Globus pallidus (tissue), 1 donor: ENCODE results near the gene POU3F3.

Experiments used
- DNase-seq: peaks from one replicate; pipeline ENCODE4 v3.0.0-alpha.2; 2015; ENCODE audit warnings: low spot score

POU3F3 gene

DNA sequence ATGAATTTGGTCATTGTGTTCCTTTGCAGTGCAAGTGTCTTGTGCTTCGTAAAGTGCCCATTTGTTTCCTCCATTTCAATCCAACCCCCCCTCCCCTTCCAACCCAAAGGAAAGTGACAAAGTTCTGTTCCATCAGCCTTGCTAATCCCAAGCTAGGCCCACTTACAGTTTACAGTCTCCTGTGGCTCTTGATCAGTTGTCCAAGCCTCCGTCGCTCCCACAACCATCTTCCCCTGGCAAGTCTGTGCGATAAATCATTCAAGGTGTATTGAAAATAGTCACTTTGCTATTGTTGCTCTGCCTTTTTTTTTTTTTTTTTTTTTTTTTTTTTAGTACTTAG is 6.5 kb downstream of the POU3F3 start:
- DNase-seq: peak; percentile 91

DNA sequence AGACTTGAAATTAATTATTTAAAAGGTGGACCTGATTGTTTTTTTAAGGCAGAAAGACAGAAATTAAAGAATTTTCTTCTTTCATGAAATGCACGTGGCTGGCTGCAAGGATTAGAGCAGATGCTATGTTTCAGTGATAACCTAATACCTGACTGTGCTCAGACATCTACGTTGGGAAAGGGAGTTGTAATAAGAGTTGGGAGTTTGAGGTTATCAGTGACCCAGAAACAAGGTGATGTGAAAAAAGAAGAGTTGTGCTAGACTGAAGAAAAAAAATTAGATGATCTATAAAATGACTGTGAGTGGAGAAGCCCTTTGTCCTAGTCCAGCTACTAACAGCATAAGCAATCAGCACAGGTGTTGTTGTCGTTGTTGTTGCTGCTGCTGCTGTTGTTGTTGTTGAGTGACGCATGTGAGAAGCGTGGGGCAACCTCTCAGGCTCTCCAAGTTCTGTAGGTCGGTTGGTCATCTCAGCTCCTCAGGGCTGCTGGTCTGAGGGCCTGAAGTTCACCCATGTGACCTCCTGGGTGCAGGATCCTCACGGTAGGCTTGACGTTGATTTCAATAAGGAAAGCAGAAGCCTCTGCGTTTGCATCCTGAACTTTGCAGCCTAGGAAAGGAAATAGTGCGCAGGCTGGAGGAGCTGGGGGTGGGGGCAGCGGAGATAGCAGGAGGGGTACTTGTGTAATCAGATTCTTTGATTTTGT is 7.6 kb downstream of the POU3F3 start:
- DNase-seq: peak; percentile 71

DNA sequence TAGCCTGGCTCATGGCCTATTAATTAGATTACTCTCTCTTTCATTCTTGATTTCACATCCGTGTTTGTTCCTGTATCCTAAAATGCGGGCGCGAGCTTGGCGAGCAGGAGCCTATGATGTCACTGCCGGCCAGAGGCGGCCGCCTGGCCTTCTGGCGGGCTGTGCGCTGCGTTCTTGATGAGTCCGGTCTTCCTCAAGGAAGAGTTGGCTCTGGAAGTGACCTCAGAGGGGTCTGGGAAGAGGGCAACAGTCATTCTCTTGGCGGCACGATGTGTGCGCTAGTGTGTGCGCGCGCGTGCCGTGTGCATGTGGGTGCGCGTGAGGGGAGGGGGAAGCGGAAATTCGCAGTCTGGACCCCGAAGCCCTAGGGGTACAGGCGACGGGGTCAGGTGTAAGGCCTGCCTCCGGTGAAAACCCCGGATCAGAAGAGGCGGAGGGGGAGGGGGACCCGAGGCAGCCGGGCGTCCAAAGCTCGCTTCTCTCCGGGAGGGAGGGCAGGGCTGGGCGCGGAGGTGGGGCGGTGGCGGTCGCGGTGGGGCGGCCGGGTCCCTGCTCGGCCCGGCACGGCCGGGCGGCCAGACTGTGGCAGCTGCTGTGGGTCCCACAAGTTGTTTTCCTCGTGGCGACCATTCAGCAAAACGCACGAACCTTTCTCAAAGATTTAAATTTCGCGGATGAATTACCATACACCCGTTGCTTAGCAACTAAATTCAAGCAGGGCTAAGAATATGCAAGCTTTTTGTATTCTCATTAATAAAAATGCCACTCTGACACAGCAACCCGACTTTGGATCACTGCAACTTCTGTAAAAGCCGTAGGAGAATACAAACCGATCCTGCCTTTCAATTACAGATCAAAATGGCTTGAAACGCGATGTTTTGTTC is 8.4 kb downstream of the POU3F3 start:
- peak; percentile 82 for DNase-seq

DNA sequence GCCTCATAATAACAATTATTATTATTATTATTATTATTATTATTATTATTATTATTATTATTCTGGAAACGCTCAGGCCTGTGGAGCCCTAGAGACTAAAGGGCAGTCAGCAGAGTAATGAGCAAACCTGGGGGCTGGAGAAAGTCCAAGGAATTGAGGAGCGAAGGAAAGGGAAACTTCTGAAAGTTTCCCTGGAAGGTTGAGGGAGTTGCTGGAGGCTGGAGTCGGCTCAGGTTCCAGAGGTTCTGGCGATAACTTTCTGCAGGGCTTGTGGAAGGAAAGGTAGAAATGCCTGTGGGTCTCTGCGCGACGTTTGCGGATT is 9.2 kb downstream of the POU3F3 start:
- DNase-seq: peak; percentile 31

DNA sequence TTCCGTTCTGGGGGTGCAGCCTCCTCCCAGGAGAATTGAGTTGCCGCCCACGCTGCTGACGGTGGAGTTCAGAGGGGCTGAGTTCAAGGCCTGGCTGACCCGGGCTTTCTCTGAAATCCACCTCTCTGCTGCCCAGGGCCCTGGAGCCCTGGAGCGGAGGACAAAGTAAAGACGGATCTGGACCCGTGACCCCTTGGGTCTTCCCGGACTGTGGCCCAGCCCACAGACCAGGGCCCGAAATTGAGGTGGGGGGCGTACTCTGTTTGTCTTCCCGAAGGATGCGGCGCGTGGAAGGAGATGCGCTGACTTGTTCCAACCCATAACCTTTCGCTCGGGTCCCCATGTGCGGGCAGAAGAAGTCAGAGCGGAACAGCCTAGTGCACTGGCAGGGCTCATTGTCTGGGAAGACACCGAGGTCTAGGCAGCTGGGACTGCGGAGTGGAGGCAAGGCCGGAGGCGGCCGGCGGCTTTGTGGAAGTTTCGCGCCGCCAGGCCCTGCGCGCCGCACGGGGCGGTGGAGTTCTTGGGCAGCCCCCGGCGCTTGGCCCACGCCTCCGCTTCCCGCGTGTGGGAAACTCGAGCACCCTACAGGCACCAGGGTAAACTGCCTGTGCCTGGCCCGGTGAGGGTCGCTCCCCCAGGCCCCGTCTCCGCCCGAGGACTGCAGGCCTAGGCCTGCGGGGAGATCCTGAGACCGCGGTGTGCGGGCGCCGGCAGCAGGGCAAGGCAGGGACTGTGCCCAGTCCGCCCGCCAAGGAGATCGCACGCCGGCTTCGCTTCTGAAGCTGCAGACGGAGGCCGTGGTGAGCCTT is 9.8 kb downstream of the POU3F3 start:
- DNase-seq: peak; percentile 49

DNA sequence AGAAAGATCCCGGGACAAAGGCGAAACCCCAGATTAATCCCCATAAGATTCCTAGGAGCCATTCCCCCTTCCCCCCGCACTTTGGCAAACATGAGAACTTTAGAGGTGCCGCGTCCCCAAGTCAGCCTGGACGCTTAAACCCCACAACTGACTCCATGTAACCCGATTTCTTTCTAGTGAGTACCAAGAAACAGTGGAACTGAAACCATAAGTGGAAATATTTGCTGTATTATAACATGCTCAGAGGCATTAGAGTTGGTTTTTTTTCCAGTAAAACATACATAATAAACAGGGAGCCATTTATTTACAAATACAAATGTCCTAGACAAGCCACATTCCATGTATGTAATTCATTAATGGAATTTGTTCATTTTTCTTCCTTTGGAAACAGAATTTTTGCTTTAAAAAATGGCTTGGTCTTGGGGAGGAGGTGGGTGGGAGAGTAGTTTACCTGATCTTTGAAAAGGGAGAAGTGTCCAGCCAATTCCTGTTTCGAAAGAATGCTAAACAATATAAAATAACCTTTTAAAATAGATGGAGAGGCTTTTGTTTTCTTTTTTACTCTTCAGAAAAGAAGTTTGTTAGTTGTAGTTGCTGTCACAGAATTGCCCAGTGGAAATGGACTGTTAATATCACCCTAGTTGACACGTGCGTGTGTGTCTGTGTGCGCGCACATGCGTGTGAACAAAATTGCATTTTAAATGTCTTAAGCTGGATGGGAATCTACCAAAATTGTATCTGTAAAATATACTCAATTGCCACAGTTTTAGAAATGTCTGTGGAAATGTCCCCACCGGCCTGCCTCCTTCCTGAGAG is 10.6 kb downstream of the POU3F3 start:
- peak; percentile 40 for DNase-seq

DNA sequence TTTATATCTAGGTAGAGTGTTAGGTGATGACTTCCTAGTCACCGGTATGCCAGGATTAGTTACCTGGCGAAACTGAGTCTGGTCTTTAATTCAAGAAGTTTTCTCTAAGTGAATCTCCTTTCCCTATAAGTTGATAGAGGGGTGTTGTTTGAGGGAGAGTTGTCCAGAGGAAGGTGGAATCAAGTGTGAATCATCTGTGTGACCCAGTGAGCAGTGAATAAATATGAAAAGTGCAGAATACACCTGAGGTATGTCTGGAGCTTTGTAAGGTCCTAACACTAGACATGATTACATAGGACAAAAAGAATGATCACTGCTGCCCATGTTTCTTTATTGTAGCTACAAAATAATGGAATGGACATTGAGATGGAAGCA is 11.2 kb downstream of the POU3F3 start:
- DNase-seq: peak; percentile 4

DNA sequence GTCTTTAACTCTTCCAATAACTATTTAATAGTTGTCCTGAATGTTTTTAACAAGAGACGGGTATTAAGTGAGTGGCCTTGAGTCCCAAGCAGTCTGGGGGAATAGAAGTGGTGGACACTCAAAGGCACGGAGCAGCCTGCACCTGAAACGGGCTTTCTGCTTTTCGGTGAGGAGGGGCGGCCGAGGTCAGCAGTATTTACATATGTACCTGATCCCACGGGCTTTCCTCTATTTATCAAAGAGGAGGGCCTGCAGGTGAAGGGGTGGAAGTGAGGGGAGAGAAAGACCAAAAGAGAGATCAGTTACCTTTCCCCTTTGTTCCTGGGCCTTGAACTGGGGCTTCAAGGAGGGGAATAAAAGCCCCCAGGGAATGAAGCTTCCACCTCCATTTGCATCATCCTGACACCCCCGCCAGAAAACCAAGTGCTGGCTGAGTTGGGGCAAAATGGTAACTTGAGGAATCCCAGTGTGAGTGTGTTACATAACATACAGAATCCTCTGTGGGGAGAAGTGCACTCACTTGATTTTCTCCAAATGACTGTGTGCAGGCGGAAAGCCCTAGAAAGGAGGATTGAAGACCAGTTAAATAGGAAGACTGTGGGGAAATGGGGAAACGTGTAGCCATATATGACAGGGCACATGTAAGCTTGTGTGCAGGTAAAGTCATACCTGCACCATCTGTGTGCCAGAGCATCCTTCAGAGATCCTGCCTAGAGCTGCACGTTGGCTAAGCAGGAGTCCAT is 12.4 kb downstream of the POU3F3 start:
- peak; percentile 24 for DNase-seq

DNA sequence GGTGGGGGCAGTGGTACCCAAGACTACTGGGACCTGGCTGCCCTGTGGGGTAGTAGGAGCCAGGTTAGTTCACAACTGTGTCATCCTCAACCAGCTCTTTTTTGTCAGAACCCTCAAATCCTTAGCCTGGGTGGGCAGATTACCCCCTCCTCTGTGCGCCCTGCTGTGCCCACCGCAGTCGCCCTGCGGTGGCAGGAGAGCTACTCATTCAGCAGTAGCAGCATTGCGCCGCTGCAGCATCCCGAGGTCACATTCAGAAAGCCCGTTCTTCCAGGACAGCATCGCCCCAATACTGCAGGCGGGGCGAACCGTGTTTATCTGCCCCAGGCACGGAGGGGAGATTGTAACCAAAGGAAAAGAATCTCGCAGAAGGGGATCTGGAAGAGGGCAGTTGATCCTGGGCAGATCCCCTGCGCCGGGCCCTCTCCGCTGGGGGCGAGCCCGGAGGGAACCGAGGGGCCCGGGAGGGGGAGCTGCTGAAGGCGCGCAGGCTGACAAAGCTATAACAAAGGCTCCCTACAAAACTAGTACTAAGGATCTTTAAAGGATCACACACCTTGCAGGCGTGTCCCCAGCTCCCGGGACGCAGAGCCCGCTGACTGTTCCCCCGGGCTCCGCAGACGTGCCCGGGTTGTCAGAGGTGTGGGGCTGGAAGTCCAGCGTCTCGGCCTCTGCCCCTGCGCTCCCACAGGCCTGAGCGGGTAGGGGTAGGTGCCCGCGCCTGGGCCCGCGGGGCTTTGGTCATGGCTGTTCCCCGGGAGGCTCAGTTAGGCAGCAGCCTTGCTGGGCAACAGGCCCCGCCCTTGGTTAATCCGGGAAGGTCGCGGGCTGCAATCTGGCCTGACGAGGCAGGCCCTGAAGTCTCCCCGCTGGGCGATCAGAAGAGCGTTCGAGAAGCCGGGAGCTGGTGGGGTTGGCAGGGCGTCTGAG is 13.2 kb downstream of the POU3F3 start:
- DNase-seq: peak; percentile 69

DNA sequence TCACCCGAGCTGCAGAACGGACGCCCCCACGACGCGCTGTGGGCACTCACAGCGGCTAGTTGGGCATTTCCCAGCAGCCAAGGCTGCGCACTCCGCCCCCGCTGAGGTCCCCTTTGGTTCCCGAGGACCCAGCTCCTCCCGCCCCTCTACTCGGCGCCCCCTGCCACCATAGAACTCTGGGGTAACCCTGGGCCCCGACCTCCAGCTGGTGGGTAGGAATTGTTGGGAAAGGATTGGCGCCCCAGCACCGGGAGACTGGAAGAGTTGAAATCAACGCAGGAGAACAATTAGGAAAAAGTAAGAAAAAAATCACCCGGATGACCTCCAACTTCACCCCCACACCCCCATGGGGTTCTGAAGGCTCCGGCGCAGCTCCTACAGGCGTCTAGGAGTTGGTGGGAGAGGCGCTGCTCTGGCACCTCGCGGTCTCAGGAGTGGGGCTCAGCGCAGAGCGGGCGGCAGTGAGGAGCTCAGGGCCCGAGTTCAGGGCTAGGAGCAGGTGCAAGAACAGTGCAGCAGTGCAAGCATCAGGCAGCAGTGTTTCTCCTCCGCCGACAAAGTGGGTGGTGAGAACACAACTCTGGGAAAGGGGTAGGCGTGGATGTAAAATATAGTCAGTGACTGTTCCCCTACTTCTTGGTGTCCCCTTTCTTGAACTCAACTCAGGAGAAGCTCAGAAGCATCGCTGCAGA is 14.0 kb downstream of the POU3F3 start:
- DNase-seq: peak; percentile 17

DNA sequence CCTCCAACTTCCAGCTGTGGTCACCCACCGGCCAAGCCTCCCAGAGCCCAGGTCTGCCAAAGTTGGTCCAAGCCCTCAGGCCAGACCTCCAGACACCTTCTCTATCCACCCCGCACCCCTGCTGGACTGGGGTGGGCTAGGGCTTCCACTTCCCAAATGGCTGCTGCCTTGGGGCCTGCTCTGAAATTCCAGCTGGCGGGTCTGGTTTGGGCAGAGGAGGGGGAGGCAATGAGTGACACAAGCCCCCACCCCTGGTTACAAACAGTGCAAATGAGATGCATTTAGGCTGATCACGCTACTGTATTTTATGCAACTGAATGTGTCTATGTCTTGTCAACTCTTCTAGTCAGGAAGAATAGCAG is 14.6 kb downstream of the POU3F3 start:
- peak; percentile 12 for DNase-seq

DNA sequence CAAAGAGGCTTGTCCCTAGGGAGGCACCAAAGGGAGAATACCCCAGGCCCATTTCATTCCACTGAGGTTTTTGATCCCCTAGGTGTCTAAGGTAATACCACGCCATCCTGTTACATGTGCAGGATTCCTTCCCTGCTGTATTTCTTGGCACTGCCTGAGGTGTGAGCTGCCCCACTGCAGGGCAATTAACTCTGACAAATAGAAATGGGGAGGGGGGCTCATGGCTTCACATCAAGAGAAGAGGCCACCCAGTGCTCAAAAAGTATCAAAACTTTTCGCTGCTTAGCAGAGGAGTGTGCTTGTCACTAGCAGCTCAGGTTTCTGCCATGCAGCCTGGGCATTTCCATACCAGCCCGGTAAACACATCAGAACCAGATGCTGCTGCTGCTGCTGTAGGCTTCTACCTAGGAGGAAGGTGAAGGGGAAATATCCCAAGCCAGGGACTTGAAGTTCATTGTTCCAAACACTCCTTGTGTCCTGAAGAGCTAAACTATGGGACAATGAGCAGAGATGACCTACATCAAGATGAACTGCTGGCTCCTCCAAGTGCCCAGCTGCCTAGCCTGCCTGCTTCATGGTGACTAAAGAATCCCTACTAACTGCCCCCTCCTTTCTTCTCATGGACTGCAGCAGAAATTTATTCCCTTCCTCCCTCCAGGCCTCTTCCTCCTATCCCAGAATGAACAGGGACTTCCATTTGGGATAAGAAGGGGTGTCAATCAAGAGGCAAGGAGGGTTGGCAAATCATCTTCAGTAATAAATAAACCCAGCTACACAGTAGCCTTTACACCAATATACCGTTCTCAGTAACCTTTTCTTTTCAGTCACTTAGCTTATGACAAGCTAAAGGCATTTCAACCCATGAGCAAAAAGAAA is 16.4 kb downstream of the POU3F3 start:
- peak; percentile 51 for DNase-seq

DNA sequence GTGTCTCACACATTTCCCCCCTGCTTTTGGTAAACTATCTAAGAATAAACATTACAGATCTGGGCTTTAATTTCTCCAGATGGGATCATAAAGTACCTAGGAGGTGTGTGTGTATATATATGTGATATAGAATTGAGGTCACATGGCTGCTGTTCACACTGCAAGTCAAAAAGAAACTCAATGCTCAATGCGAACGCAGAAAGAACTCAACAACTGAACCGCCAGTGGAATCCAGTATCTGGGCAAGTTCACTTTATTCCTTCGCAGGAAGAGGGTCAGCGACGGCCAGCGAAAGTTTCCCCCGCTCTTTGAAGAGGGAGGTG is 17.7 kb downstream of the POU3F3 start:
- peak; percentile 66 for DNase-seq

DNA sequence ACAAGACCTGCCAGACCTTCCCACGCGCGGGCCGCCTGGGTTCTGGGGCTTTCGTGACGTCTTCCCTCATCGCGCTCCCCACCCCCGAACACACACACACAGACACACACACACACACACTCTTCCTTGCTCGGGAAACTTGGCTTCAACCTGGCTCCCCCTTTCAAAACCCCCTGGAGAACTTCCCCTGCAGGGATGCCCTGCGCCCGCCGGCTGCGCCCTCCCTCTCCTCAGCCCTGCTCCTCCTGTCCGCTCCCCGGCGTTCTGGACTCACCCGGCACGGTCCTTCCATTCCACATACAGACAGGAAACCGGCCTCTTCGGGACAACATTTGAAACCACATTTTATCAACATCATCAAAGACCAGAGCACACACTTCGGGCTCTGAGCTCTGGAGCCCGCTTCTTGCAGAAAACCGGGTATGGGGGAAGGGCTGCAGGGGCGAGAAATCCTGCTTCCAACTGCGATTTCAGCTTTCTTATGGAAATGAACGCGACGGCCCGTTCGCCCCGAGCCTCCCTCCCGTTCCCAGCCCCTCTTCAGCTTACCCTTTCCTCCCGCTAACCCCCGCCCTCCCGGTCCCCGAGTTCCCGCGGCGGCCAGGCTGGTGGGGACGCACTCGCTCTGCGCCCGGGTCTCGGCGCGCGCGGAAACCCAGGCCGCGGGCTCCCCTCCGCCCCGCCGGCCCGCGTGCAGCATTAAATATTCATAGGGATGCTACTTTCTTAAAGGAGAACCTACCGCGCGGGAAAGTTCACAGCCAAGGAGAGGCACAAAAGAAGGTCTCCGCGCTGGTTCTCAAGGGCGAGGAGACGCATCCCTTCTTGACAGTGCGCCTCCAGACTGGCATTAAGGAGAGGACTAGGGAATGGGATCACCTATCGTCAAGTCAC is 18.3 kb downstream of the POU3F3 start:
- DNase-seq: peak; percentile 59

DNA sequence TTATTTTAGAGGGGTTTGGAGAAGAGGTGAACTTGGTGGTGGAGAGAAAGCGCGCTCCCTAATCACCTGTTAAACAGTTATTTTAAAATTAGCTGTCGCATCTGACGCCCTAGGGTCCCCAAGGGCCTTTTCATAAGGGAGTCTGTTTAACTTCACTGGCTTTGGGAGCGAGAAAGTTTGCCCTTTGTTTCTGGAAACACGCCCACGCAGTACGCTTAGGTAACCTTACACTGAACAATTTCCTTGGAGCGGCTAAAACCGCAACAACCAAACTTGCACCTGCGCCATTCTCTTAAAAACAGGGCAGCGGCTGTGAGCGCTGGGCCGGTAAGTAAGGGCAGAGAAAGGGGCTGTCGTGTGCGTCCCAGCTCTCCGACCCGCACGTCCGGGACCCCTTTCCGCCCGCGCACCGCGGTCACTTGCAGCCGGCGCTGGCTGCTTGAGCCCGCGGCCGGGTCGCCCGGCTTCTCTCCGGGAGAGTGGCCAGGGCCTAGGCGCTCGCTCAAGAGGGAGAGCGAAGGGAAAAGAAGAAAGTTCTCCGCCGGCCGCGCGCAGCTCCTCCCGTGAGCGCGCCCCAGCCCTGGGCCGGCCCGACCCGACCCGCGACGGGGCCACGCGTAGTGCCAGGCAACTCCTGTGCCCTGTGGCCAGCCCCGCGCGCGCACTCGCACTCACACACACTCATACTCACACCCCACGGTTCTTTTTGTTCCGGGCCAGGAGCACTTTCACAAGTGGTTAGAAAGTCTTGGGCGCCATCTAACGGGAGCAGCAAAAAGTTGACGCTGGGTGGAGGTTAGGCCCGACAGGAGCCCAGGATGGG is 19.2 kb downstream of the POU3F3 start:
- DNase-seq: peak; percentile 96

DNA sequence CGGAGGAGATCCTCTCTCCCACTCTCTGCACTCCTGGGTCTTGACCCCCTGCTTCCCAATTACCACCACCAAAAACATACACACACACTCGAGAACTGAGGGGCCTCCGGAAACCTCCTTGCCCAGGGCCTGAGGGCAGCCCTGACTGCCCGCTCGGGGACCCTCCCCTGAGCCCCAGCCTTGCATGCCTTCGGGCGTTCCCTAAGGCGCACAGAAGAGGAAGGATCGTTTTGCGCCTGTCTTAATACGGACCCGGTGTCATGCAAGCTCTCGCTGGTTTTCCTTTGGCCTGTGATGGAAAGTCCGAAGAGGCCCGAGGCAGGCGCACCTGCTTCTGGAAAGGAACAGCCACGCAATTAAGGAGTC is 19.8 kb downstream of the POU3F3 start:
- no peak for DNase-seq

DNA sequence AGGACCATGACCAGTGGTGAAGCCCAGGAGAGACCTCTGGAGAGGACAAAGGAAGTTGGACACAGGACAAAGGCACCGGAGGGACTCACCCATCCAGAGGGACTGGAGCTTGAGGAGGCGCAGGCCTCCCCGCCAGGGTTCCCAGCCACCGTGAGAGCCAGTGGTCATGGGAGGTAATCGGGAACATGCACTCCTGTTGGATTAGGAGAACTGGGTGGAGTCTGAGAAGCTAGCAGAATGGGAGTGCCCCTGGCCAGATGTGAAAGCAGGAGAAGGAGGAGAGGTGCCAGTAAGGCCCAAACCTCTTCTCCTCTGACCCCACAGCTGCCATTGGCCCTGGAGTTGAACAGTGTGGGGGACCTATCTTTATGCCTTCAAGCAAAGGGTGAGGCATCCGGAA is 20.3 kb downstream of the POU3F3 start:
- DNase-seq: peak; percentile 5
